GM19099 (cell line): ENCODE data around the gene NGLY1.

Source experiments
- POLR2A ChIP-seq: IDR thresholded peaks from 3 replicates; pipeline ENCODE4 v1.6.1; 2011; ENCODE audit warnings: low read depth; ENCODE audit not compliant: insufficient read length; ENCODE audit errors: extremely low read depth

The NGLY1 gene

DNA sequence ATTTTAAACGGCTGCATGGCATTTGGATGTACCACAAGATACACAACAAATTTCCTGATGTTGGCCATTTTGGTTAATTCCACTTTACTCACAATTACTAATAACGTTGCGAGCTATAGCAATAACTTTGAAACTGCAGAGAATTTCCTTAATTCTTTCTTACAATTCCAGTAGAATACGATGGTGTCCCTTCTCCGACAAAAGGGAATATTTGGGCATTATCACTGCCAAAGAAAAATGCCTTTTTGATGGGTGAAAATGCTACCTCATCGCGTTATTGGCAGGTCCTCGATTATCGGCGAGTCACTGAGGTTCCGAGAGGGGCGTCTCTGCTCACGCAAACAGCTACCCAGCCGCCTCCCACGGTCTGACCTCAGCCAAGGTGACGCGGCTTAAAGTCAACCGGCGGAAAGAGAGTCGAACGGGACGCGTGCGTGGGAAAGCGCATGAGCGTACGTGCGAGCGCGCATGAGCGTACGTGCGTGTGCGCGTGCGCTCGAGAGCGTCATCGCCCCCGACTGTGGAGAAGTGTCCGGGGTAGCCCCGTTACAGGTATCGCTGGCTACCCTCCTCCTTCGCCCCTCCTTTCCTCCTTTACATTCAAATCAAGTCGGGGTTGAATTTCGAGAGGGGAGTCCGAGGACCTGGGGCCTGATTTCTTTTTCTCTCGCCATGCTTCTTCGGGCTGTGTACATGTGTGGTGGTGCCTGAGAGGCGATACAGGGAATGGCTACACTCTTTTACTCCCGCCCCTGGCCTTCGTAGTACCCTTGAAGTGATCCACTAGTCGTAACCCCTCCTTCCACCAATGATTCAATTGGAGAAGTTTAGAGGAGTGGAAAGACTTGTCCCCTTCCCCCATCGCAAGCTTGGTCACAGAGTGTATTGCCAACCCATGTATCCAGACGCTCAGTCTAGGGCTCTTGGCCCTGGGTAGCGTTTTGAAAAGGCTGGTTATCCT lies 6.6 kb upstream of the NGLY1 start, which contains the start of gene OXSM:
TSS of gene OXSM (plus strand) at position 495 of the 961 bp plus-strand sequence. CDS start 931 bp downstream, outside the sequence.
- TF ChIP-seq POLR2A: peak; percentile 90

DNA sequence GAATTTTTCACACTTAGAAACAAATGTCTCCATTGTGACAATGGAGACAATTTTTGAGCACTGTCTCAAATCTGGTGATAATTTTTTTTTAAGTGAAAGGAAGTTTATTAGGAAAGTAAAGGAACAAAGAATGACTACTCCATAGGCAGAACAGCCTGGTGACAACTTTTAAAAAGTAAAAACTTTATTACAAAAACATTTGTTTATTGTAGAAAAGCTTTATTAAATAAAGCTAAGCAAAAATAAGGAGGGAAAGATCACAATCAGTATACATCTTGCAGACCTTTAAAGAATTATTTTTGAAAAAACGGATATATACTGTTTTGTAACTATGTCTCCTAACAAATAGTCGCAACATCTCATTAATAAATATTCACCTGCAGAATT lies 6.0 kb upstream of the NGLY1 start:
- TF ChIP-seq POLR2A: no peak

DNA sequence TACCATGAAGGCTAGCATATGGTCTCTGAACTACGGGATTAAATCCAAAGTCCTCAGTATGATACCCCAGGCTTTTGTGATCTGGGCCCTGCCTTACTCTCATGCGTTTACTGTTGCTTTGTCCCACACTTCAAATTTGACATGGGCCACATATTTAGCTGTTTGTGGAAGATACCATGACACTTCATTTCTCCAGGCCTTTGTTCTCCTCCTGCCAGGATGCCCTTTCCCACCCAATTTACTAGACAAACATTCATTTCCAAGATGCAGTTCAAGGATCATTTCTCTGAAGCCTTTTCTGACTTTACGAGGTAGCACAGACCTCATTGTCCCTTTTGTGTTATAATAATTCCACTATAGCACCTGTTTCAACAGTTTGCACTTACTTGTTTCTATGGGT lies 4.4 kb upstream of the NGLY1 start:
- TF ChIP-seq POLR2A: no peak

DNA sequence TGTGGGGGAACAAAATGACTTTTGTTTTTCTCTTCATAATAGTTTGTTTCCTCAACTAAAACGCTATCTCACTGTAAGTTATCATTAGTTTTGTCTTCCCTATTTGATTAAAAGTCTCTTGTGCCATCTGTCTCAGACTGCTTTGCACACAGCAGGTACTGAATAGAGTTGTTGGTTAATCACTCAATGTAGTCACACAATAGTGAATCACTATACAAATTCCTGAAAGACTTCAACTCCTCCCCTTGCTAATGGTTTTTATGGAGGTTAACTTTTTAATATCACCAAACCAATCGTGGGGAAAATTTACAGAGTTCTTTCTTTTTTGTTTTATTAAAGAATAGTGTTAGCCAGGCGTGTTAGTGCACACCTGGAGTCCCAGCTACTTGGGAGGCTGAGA lies 2.6 kb upstream of the NGLY1 start:
- TF ChIP-seq POLR2A: no peak

DNA sequence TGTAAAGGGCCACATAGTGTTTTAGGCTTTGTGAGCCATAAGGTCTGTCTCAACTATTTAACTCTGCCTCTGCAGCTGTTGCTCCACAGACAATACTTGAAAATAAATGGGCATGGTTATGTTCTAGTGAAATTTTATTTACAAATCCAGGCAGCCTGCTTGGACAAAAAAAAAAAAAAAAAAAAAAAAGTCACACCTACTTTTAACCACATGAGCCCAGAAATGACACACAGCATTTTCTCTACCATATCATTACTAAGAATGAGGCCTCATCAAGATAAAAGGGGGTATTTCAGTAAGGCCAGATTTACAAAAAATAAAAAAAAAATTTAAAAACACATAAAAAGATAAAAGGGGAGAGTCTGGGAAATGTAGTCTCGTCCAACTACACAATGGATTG lies 1.7 kb upstream of the NGLY1 start:
- TF ChIP-seq POLR2A: no peak

DNA sequence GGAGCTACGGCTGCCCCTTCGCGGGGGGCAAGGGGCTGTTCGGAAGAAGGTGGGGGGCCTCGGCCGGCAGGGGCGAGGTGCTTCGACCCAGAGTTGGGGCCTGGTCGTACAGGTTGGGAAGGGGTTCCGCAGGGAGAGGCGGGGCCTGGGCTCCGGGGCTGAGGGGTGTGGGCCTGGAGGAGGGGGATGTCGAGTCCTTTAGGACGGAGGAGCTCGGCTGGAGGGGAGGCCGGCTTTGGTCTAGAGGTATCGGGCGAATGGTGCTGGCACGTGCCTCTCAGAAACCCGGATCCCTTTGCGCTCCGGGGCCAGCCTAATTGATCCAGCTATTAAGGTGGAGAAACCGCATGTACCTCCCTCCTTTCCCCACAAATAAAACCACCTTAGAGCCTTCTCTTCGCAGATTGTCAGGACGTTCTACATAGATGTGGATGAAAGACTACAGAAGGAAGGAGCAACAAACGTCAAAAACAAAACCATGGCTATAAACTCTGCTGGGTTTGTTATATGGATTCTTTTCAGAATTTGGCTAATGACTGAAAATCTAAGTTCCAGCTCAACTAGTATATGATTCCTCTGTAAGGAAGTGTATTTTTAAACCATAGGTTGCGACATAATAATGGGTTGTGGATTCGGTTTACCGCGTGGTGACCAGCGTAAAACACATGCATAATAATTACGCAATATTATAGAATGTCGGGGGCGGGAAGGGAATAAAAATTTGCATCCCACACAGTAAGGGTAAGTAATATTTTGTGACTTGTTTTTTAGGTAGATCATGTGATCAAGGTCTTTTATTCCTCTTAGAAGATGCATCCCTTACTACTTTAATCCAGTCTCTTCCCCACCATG lies 644 bp upstream of the NGLY1 start:
- no peak for TF ChIP-seq POLR2A

DNA sequence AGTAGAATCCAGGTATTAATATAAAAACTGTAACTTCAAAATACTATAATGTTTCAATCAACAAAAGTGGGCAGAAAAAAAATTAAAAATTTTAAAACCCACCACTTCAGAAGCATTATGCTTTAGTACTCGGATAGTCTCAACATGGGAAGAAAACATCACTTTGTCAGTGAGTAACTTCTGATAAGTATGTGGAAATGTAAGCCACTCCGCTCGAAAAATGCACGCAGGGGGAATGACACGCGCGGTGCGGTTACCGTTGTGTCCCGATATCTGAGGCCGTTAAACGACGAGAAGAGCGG lies 656 bp downstream of the NGLY1 start:
- TF ChIP-seq POLR2A: no peak

DNA sequence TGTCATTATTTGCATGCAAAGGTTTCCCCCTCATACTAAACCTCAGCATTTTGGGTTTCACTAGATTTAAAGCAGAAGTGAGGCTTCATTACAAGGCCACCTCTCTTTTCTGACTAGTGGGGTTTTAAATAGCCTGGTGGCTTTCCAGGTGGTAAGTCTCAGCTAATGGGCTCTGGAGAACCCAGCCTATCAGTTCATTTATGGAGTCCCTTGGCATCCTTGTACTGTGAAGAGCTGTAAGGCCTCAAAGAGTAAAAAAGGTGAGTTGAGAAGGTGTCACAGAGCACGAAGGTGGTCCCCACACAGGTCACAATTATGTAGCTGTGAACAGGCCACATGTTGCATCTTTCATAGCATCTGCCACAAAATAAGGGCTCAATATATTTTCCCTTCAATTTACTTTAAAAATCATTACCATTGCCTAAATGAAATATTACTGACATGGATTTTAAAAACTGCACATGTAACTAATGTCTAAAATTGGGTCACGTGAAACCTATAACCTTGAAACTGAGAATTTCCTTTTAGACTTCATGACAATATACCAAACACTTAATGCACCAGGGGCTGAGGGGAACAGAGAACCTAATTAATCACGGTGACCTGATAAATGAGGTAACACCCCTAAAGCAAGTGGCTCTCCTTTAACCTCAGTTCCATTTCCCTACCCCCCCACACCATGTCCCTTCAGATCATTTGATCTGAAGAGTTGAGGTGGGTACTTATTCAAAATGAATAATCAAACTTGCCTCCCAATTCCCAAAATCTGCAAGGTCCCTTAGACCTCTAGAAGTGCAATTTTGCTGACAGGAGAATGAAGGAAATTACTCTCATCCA lies 1.3 kb downstream of the NGLY1 start:
- no peak for TF ChIP-seq POLR2A

DNA sequence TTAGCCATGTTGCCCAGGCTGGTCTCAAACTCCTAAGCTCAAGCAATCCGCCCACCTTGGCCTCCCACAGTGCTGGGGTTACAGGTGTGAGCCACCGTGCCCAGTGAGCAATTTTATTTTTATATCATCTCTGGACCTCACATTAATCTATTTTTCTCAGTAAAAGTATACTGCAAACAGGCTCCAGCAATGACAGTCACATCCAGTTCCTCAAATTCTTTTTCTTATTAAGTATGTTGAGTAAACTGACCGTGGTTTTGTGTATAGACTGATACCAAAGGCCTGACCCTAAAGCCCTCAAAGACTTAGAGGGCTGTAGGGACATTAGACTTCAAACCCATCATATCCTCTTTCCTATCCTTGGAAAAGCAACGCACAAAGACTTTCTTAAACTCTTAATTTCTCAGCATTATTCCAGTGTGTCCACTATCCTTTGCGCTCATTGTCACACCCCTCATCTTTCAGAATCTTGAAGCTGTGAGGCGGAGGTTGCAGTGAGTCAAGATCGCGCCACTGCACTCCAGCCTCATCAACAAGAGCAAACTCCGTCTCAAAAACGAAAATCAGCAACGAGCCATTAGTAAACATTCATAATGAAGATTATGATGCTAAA lies 2.0 kb downstream of the NGLY1 start:
- no peak for TF ChIP-seq POLR2A

DNA sequence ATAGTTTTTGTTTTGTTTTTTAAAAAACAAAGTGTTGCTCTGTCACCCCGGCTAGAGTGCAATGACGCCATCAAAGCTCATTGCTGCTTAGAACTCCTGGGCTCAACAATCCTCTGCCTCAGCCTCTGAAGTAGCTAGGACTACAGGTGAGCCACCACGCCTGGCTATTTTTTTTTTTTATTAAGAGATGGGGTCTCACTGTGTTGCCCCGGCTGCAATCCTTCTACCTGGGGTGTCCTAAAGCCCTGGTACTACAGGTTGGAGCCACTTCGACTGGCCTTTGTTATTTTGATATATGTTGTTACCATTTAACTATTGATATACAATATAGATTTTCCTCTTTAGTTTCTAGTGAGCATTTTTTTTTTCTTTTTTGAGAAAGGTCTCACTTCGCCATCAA lies 2.6 kb downstream of the NGLY1 start:
- TF ChIP-seq POLR2A: no peak

DNA sequence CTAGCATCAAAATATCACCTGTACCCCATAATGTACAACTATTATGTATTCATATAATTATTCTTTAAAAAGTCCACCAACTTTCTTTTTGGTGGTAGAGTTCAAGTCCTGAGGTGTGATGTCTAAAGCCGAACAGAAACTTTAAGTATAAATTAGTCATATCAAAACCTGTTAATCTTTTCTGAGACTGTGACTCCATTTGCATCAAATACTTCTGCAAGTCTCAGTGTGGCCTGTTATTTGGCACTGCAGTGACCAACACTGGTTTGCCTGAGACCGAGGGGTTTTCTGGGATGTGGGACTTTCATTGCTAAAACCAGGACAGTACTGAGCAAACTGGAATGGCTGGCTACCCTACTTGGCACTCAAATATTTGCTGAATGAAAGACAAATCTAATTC lies 7.3 kb downstream of the NGLY1 start:
- no peak for TF ChIP-seq POLR2A

DNA sequence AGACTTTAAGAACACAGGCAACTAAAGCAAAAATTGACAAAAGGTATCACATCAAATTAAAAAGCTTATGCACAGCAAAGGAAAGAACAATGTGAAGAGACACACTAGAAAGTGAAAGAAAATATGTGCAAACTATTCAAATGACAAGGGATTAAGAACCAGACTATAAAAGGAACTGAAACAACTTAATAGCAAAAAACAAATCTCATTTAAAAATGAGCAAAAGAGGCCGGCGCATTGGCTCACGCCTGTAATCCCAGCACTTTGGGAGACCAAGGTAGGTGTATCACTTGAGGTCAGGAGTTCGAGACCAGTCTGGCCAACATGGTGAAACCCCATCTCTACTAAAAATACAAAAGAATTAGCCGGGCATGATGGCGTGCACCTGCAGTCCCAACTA lies 14.4 kb downstream of the NGLY1 start:
- no peak for TF ChIP-seq POLR2A

DNA sequence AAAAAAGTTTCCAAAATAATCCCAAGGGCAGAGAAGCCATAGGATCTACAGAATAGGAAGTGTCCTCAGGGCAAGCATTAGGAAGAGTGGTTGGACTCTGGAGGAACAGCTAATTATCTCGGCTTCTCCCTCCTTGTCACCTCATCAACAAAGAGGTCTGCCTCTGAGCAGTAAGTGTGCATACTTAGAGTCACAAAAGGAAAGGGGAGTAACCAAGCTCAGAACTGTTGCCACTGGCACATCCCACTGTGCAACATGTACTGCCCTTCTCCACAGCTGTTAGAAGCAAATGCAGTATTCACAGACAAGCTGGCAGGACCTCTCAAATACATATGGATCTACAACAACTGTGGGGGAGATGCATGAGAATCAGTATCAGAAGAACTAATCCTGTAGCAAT lies 31.5 kb downstream of the NGLY1 start:
- no peak for TF ChIP-seq POLR2A

DNA sequence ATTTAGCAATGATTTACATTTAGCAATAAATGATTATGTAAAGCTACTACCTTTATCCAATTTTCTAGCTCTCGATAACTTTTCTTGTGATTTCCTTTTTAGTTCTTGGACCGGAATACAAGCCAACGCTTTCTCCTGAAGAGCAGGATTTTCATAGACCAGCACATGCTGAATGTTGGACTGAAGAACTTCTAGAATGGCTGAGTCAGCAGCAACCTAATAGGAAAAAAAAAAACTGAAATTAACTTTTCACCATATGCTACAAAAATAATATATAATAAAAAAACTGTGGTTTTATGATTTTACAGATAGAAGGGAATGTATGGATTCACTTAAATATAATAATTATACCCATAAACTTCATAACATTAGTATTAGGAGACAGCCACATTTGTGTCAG lies 32.2 kb downstream of the NGLY1 start:
- no peak for TF ChIP-seq POLR2A
